ENCODE measurements around the gene CLEC2L.

Gene CLEC2L

DNA sequence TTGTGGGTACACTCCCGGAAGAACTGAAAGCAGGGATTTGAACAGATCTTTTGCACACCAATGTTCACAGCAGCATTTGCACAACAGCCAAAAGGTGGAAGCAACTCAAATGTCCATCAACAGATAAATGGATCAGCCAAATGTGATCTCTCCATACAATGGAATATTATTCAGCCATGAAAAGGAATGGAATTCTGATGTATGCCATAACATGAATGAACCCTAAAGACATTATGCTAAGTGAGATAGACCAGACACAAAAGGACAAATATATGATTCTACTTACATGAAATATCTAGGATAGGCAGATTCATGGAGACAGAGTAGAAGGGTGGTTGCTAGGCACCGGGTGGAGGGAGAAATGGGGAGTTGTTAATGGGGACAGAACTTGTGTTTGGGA is 36.7 kb downstream of the CLEC2L start:
- no peak for DNase-seq (ENCODE audit: insufficient read length)
- TF ChIP-seq TAF1 (IDR thresholded peaks at IDR 0.05; ENCODE audit: borderline replicate concordance, low read depth, low read length) (no peak), POLR2A (IDR thresholded peaks at IDR 0.05; ENCODE audit: low read depth, low read length) (no peak), POLR2AphosphoS5 (IDR thresholded peaks at IDR 0.05; ENCODE audit: low read depth, low read length) (no peak)
- FAIRE-seq = no peak

GRCh38 chr7:139560678-139561077 is 37.2 kb downstream of the CLEC2L start:
- FAIRE-seq = no peak
- DNase-seq (ENCODE audit: insufficient read length) = no peak
- TF ChIP-seq POLR2AphosphoS5 (IDR thresholded peaks at IDR 0.05; ENCODE audit: low read depth, low read length) (no peak), POLR2A (IDR thresholded peaks at IDR 0.05; ENCODE audit: low read depth, low read length) (no peak), TAF1 (IDR thresholded peaks at IDR 0.05; ENCODE audit: borderline replicate concordance, low read depth, low read length) (no peak)

- FAIRE-seq = no peak
- TF ChIP-seq POLR2AphosphoS5 (IDR thresholded peaks at IDR 0.05; ENCODE audit: low read depth, low read length) = no peak
- no peak for TF ChIP-seq TAF1 (IDR thresholded peaks at IDR 0.05; ENCODE audit: borderline replicate concordance, low read depth, low read length)
- no peak for TF ChIP-seq POLR2A (IDR thresholded peaks at IDR 0.05; ENCODE audit: low read depth, low read length)
- no peak for DNase-seq (ENCODE audit: insufficient read length)
Observed at GRCh38 chr7:139562491-139562890, 39.0 kb downstream of the CLEC2L start.

- FAIRE-seq = no peak
- DNase-seq (ENCODE audit: insufficient read length) = no peak
- no peak for TF ChIP-seq POLR2A (IDR thresholded peaks at IDR 0.05; ENCODE audit: low read depth, low read length)
- no peak for TF ChIP-seq TAF1 (IDR thresholded peaks at IDR 0.05; ENCODE audit: borderline replicate concordance, low read depth, low read length)
- TF ChIP-seq POLR2AphosphoS5 (IDR thresholded peaks at IDR 0.05; ENCODE audit: low read depth, low read length) = no peak
Observed at GRCh38 chr7:139562961-139563565, 39.6 kb downstream of the CLEC2L start.

GRCh38 chr7:139563856-139564255 is 40.4 kb downstream of the CLEC2L start:
- DNase-seq (ENCODE audit: insufficient read length) (no peak), FAIRE-seq (no peak)
- TF ChIP-seq POLR2A (IDR thresholded peaks at IDR 0.05; ENCODE audit: low read depth, low read length) = no peak

GRCh38 chr7:139566075-139566474 is 42.6 kb downstream of the CLEC2L start:
- no peak for TF ChIP-seq POLR2AphosphoS5 (IDR thresholded peaks at IDR 0.05; ENCODE audit: low read depth, low read length)
- DNase-seq (ENCODE audit: insufficient read length) (no peak), FAIRE-seq (no peak)

DNA sequence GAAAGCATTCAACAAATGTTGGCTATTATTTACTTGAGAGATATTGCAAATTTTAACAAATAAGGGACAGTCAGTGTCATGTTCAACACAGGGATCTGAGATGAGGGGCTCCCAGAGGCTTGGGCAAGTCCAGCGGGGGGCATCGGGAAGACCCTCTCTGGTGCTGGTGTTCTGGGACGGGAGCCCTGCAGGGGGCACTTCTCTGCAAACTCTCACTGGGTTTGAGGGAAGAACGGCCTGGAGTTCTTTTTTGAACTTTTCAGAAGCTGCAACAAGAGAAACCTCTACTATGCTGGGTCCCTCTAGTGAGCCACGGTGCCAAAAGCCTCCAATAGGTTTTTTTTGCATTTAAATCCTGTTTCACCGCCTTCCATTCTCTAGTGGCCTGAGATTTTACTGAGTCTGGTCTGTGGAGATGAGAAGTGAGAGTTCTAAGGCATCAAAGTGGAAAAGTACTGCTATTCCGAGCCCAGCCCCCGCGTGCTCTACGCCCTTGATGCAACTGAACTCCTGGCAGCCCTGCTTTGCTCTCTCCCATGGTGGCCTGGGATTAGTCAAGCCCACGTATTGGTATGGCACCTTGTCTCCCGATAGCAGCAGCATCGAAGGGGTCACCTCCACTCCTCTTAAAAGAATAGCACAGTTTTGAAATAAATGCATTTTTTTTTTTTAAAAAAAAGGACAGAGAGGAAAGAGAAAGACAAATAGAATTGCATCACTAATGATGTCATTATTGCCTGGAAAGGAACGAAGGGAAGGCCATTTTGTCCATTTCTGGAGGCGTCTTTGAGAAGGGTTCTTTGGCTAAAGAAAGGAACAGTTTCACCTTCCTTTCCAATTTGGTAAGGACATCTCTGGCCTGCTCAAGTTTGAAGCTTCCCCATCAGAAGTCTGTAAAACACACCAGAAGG is 43.5 kb downstream of the CLEC2L start:
- FAIRE-seq (no peak), DNase-seq (ENCODE audit: insufficient read length) (no peak)
- TF ChIP-seq POLR2AphosphoS5 (IDR thresholded peaks at IDR 0.05; ENCODE audit: low read depth, low read length) = no peak
- no peak for TF ChIP-seq TAF1 (IDR thresholded peaks at IDR 0.05; ENCODE audit: borderline replicate concordance, low read depth, low read length)
- TF ChIP-seq POLR2A (IDR thresholded peaks at IDR 0.05; ENCODE audit: low read depth, low read length) = no peak

DNA sequence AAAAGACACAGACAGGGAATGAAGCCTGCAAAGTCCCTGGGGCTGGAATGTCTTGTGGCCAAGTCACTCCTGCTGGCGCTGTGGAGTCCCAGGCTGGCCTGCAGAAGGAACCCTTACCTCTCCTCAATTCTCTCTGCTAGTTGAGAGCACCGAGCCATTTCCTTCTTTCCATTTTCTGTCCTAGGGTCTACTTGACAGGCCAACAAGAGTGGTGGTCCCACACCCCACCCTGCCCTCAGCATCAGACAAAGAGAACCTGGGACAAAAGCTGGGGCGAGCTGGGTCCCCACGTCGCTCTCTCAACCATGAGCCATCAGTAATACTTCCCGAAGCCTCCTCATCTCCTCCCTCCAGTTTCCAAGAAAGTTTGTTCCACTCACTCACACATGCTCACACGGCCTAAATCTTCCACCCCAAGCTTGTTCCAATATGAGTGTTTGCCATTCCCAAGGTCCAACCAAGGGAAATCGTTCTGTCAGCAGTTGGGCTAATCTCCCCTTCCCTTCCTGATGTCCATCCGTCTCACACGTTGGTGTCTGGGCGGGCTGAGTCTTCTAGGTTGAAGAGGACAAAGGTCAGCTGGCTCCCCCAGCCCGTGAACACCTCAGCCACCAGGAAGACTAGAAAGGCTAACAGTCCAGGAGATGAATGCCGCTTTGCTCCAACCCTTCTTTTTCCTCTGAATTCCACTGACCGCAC is 44.3 kb downstream of the CLEC2L start:
- DNase-seq (ENCODE audit: insufficient read length) (no peak), FAIRE-seq (no peak)
- TF ChIP-seq POLR2A (IDR thresholded peaks at IDR 0.05; ENCODE audit: low read depth, low read length) (no peak), TAF1 (IDR thresholded peaks at IDR 0.05; ENCODE audit: borderline replicate concordance, low read depth, low read length) (no peak), POLR2AphosphoS5 (IDR thresholded peaks at IDR 0.05; ENCODE audit: low read depth, low read length) (peak; percentile 35; the same call in 1 of the 2 replicates)

- no peak for TF ChIP-seq POLR2A (IDR thresholded peaks at IDR 0.05; ENCODE audit: low read depth, low read length)
- no peak for TF ChIP-seq TAF1 (IDR thresholded peaks at IDR 0.05; ENCODE audit: borderline replicate concordance, low read depth, low read length)
- TF ChIP-seq POLR2AphosphoS5 (IDR thresholded peaks at IDR 0.05; ENCODE audit: low read depth, low read length) = no peak
- DNase-seq (ENCODE audit: insufficient read length) = no peak
- no peak for FAIRE-seq
Observed at GRCh38 chr7:139568346-139568675, 44.8 kb downstream of the CLEC2L start.

- TF ChIP-seq TAF1 (IDR thresholded peaks at IDR 0.05; ENCODE audit: borderline replicate concordance, low read depth, low read length) (no peak), POLR2AphosphoS5 (IDR thresholded peaks at IDR 0.05; ENCODE audit: low read depth, low read length) (no peak), POLR2A (IDR thresholded peaks at IDR 0.05; ENCODE audit: low read depth, low read length) (no peak)
- DNase-seq (ENCODE audit: insufficient read length) (no peak), FAIRE-seq (no peak)
Observed at GRCh38 chr7:139568813-139569490, 45.5 kb downstream of the CLEC2L start.

- no peak for FAIRE-seq
Observed at GRCh38 chr7:139570119-139570518, 46.6 kb downstream of the CLEC2L start.

More at GRCh38 chr7:139570119-139570518, 46.6 kb downstream of the CLEC2L start:
- no peak for TF ChIP-seq POLR2AphosphoS5 (IDR thresholded peaks at IDR 0.05; ENCODE audit: low read depth, low read length)
- no peak for TF ChIP-seq TAF1 (IDR thresholded peaks at IDR 0.05; ENCODE audit: borderline replicate concordance, low read depth, low read length)
- no peak for TF ChIP-seq POLR2A (IDR thresholded peaks at IDR 0.05; ENCODE audit: low read depth, low read length)
- DNase-seq (ENCODE audit: insufficient read length) = no peak

Data from GM12892 (cell line).